Measurements from ENCODE around the gene F10.

The F10 gene

GRCh38 chr13:113138792-113139551 lies 16.4 kb downstream of the F10 start:
- no peak for DNase-seq (ENCODE audit: low spot score)

- no peak for DNase-seq (ENCODE audit: low spot score)
Observed at GRCh38 chr13:113139577-113139976, 17.0 kb downstream of the F10 start.

DNA sequence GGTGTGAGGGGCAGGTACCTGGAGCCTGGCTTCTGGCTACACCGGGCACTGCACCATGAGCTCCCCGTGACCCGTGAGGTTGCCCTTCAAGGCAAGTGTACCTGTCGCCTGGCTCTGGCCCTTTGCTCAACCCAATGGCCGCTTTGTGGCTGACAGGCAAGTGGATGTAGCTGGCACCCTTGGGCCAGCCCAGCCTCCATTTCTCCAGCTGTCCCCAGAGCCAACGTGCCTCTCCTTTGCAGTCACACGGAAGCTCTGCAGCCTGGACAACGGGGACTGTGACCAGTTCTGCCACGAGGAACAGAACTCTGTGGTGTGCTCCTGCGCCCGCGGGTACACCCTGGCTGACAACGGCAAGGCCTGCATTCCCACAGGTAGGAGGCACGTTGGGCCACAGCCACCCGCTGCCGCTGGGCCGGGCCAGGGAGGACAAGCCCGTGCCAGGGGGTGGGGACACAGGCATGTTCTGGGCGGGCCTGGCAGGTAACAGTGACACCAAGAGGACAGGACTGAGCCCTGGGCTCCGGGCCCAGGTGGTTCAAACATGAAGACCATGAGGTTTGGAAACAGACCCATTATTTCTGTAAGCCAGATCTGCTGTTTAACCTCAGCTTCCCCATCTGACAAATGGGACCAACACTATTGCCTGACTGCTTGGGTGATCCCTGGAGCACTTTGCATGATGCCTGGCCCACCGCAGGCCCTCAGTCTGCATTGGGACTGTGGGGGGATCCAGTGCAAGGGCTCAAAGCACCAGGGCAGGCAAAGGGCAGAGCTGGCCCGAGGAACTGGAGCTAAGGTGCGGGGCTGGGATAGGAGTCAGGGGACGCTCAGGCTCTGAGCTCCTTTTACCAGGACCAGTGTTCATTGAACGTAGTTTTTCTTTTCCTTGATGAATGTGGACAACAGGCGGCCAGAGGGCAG lies 18.3 kb downstream of the F10 start:
- DNase-seq (ENCODE audit: low spot score), result no peak

GRCh38 chr13:113141601-113141970 lies 19.0 kb downstream of the F10 start:
- no peak for DNase-seq (ENCODE audit: low spot score)

GRCh38 chr13:113142876-113143275 lies 20.3 kb downstream of the F10 start:
- DNase-seq (ENCODE audit: low spot score), result no peak

DNA sequence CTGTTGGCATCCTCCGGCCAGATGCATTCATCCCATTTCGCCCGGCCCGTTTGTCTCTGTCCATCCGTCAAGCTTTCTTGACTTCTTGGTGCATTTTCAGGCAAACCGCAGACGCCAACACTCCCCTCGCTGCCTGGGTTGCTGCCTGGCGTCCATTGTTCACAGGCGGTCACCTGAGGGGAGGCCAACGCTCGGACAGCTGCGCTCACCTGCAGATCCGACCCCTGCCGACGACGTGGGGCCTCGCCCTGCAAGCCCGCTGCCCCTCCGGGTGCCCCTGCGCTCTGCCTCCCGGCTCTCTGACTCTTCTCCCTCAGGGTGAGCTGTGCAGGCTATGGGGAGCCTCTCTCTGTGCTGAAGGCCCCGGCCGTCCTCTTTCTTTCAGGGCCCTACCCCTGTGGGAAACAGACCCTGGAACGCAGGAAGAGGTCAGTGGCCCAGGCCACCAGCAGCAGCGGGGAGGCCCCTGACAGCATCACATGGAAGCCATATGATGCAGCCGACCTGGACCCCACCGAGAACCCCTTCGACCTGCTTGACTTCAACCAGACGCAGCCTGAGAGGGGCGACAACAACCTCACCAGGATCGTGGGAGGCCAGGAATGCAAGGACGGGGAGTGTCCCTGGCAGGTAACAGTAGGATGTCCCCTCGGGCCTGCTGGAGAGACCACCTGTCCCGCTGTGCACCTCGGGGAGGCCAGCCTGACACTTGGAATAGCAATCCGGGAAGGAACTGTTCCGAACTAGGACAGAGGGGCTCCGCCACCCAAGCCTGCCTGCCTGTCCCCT lies 21.1 kb downstream of the F10 start:
- no peak for DNase-seq (ENCODE audit: low spot score)

GRCh38 chr13:113144255-113144629 lies 21.6 kb downstream of the F10 start:
- no peak for DNase-seq (ENCODE audit: low spot score)

- no peak for DNase-seq (ENCODE audit: low spot score)
Observed at GRCh38 chr13:113145496-113145895, 22.9 kb downstream of the F10 start.

DNA sequence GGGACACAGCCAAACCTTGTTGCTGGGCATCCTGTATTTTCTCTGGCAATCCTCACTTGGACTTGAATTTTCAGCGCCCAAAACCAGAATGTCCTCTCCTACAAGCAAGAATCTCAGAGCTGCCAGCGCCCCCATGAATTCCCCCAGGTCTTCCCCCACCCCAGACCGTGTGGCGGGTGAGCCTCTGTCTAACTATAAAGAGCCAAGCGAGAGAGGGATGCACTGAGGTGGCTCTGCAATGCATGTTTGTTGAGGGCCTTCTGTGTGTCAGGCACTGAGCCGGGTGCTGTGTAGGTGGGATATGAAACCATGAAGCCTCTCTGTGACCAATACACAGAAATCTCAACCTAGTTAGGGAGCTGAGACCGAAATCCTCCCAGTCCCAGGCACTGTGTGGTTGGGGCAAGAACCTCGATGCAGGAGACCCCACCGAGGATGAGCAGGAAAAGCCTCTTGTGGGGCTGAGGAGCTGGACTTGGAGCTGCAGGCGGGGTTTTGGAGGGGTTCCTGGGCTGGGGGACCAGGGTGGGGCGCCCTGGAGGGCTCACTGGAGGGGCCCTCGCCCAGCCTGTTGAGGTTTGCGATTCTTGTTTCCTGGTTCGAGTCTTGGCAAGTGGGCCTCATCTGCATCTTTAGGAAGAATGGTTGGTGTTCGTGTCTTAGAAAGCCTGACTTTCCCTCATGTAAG lies 23.5 kb downstream of the F10 start:
- no peak for DNase-seq (ENCODE audit: low spot score)

DNA sequence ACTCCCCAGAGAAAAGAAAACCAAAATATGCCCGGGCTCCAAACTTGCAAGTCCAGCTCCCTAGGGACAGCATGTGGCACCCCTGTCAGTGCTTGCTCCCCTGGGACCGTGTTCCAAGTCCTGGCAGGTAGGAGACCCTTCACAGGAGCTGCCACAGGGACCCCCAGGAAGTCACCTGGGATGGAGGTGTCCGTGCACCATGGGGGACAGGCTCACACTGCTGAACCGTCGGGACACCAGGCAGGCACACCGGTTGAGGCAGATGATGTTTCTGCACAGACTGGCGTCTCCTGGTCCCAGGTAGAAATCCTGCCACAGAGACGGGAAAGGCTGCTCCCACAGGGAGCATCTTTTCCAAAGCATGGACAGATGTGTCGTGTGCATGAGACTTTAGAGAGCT lies 24.2 kb downstream of the F10 start:
- DNase-seq (ENCODE audit: low spot score), result no peak

DNA sequence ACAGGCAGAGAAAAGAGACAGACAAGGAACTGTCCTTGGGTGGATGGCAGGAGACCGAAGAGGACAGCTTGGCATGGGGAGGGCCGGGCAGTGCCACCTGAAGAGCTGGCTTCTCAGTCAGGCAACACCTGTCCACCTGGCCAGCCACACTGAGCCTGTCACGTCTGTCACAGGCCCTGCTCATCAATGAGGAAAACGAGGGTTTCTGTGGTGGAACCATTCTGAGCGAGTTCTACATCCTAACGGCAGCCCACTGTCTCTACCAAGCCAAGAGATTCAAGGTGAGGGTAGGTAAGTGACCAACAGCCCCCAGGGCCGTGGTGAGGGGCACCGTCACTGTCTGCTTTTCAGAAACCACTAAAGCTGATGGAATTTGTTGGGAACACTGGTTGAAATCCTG lies 24.6 kb downstream of the F10 start:
- no peak for DNase-seq (ENCODE audit: low spot score)

DNA sequence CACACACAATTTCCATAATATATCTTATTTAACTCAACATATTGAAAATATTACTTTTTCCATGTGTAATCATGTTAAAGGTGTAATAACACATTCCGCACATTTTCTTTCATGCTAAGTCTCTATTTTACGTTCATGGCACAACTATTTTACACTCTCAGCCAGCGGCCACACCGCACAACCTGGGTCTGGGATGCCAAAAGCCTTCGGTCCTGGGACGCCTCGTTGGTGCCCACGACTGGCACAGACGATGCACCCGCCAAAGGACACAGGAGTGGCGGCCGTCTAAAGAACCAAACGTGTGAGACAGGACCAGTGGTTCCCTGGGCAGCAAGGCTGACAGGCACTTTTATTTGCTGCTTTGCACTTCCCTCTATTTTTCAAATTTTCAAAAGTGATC lies 25.8 kb downstream of the F10 start:
- no peak for DNase-seq (ENCODE audit: low spot score)

GRCh38 chr13:113148940-113149503 lies 26.4 kb downstream of the F10 start:
- no peak for DNase-seq (ENCODE audit: low spot score)

GRCh38 chr13:113149711-113150549 lies 27.3 kb downstream of the F10 start:
- no peak for DNase-seq (ENCODE audit: low spot score)

- DNase-seq (ENCODE audit: low spot score), result no peak
Observed at GRCh38 chr13:113150550-113151365, 28.2 kb downstream of the F10 start.

DNA sequence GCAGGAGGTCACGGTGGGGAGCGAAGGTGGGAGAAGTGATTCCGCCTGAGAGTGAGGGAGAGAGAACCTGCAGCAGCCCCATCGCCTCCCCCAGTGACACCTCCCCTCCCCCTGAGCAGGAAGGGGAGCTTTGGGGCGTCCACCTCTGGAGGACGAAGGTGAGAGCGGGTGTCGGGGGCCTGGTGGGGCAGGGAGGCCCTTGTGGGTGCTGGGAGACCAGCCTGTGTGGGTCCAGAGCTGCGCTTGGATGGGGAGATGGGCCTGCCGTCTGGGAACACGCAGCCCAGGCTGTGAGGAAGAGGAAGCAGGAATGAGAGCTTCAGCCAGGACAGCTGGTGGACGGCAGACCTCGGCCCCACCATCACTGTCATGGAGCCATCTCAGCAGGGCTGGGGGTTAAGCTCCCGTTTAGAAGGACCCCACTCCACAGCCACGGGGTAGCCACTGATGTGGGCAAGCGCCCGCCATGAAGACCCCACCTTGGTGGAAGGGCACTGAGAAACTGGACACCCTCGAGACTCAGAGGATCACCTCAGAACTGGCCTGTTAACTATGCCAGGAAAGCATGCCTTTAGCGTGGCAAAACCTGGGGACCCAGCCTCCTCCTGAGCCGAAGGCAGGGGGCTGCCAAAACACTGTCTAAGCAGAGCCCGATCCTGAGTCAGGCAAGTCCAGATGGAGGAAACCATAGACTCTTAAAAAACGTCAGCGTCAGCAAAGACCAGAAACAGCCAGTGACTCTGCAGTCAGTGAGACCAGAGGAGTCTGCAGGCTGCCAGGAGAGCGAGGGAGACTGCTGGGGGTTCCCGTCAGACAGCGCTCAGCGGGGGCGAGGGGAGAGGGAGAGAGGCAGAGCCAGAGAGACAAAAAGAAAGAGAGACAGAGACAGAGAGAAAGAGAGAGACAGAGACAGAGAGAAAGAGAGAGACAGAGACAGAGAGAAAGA lies 29.4 kb downstream of the F10 start:
- peak; percentile 75 for DNase-seq (ENCODE audit: low spot score)

GRCh38 chr13:113152691-113152983 lies 30.0 kb downstream of the F10 start:
- DNase-seq (ENCODE audit: low spot score), result peak; percentile 53

GRCh38 chr13:113152984-113153809 lies 30.6 kb downstream of the F10 start:
- peak; percentile 57 for DNase-seq (ENCODE audit: low spot score)

All from hepatic stellate cell (primary cell).